OCI-LY3 (cell line): ENCODE data around the gene SLC4A4.

Experiments
- H2AFZ ChIP-seq: fragments of 200-600, 300-600 bp; shearing (Covaris generic); 2 replicates; pipeline ENCODE4 v1.6.0; 2014; ENCODE audit warnings: antibody characterized with exemption, low read depth, low read length
- H3K27ac ChIP-seq: fragments of 200-600, 300-600 bp; sonication (generic); 2 replicates; pipeline ENCODE4 v1.5.1; 2014; ENCODE audit warnings: mild to moderate bottlenecking, low read length, moderate library complexity, mixed read lengths
- H3K27me3 ChIP-seq: fragments of 200-600, 300-600 bp; sonication (generic); 2 replicates; pipeline ENCODE4 v1.6.1; 2014; ENCODE audit warnings: low read depth, low read length, mixed read lengths
- H3K36me3 ChIP-seq: fragments of 200-600, 300-600 bp; sonication (generic); replicated peaks from 2 replicates; pipeline ENCODE3; 2014; ENCODE audit warnings: low read depth, low read length, mixed read lengths
- H3K4me1 ChIP-seq: fragments of 300-600, 200-600 bp; sonication (generic); 2 replicates; pipeline ENCODE4 v1.6.1; 2014; ENCODE audit warnings: low read length, mixed read lengths
- H3K4me2 ChIP-seq: fragments of 200-600, 300-600 bp; sonication (generic); 2 replicates; pipeline ENCODE4 v1.6.1; 2014; ENCODE audit warnings: low read length, mixed read lengths
- H3K4me3 ChIP-seq: fragments of 300-600, 200-600 bp; sonication (generic); 2 replicates; pipeline ENCODE4 v1.5.1; 2014; ENCODE audit warnings: antibody characterized with exemption, mild to moderate bottlenecking, low read length, moderate library complexity
- H3K79me2 ChIP-seq: fragments of 300-600, 200-600 bp; shearing (Covaris generic); 2 replicates; pipeline ENCODE4 v1.6.1; 2014; ENCODE audit warnings: mild to moderate bottlenecking, low read length, mixed read lengths
- H3K9ac ChIP-seq: fragments of 300-600, 200-600 bp; shearing (Covaris generic); 2 replicates; pipeline ENCODE4 v1.6.0; 2014; ENCODE audit warnings: mild to moderate bottlenecking, low read length, moderate library complexity
- H3K9me3 ChIP-seq: fragments of 200-600, 300-600 bp; shearing (Covaris generic); 2 replicates; pipeline ENCODE4 v1.6.1; 2014; ENCODE audit warnings: low read length, mixed read lengths; ENCODE audit not compliant: insufficient read depth
- H4K20me1 ChIP-seq: fragments of 200-600, 300-600 bp; sonication (generic); 2 replicates; pipeline ENCODE4 v1.6.1; 2016; ENCODE audit warnings: low read length, mixed read lengths; ENCODE audit not compliant: insufficient read depth
- EZH2phosphoT487 ChIP-seq: fragments of 200-600 bp; shearing (Covaris generic); IDR thresholded peaks from 2 replicates; pipeline ENCODE4 v1.6.1; 2018; ENCODE audit warnings: antibody characterized with exemption, mixed run types, low read depth
- TF ChIP-seq, protein P1 (sequence below): fragments of 200-600, 300-600 bp; sonication (generic); IDR thresholded peaks from 2 replicates; pipeline ENCODE4 v1.5.1; 2014; ENCODE audit warnings: antibody characterized with exemption, low read length, low read depth

The SLC4A4 gene

DNA sequence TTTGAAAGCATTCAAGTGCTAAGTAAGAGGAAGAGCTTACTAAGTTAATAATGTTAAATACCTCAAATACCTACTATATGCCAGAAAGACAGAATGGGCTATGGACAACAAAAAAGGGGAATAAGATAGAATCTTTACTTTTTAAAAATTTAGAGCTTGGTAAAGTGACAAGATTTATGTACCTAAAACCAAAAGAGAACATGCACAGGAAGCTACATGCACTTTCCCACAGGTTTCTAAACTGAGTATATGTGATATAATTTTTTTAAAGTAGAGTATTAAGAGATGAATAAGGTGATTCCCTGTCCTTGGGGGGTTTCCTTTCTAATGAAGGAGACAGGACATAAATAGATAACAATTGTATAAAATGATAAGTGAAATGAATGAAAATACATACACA is 30.7 kb downstream of the SLC4A4 start:
- TF ChIP-seq, protein P1, sequence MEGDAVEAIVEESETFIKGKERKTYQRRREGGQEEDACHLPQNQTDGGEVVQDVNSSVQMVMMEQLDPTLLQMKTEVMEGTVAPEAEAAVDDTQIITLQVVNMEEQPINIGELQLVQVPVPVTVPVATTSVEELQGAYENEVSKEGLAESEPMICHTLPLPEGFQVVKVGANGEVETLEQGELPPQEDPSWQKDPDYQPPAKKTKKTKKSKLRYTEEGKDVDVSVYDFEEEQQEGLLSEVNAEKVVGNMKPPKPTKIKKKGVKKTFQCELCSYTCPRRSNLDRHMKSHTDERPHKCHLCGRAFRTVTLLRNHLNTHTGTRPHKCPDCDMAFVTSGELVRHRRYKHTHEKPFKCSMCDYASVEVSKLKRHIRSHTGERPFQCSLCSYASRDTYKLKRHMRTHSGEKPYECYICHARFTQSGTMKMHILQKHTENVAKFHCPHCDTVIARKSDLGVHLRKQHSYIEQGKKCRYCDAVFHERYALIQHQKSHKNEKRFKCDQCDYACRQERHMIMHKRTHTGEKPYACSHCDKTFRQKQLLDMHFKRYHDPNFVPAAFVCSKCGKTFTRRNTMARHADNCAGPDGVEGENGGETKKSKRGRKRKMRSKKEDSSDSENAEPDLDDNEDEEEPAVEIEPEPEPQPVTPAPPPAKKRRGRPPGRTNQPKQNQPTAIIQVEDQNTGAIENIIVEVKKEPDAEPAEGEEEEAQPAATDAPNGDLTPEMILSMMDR: no peak
- TF ChIP-seq EZH2phosphoT487: no peak
- Histone ChIP-seq H4K20me1 (no peaks in the 10 kb centered on the region), H3K4me3 (no peak overlapping the region), H2AFZ (no peak overlapping the region), H3K9me3 (no peaks in the 10 kb centered on the region), H3K27ac (no peak overlapping the region), H3K9ac (no peak overlapping the region), H3K4me2 (no peak overlapping the region), H3K27me3 (no peaks in the 10 kb centered on the region), H3K4me1 (no peaks in the 10 kb centered on the region), H3K79me2 (no peaks in the 10 kb centered on the region), H3K36me3 (no peaks in the 10 kb centered on the region)

DNA sequence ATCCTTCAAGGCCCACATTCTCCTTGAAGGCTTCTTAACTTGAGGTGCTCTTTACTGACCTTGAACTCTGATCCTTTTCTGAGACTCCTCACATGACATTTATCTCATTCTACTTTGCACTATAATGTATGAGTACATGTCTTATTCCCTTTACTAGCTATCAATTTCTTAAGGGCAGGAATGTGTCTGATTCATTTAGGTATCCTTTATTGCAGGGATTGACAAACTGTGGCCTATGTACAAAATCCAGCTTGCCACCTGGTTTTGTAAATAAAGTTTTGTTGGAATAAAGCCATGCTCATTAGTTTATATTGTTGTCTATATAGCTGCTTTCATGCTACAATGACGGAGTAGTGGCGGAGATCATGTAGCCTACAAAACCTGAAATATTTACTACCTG is 36.7 kb downstream of the SLC4A4 start:
- Histone ChIP-seq H3K4me1 (no peaks in the 10 kb centered on the region), H3K27ac (no peak overlapping the region), H3K36me3 (no peaks in the 10 kb centered on the region), H4K20me1 (no peaks in the 10 kb centered on the region), H2AFZ (no peak overlapping the region), H3K79me2 (no peaks in the 10 kb centered on the region), H3K4me3 (no peak overlapping the region), H3K4me2 (no peak overlapping the region), H3K9me3 (no peaks in the 10 kb centered on the region), H3K9ac (no peak overlapping the region), H3K27me3 (no peaks in the 10 kb centered on the region)
- TF ChIP-seq EZH2phosphoT487: no peak
- TF ChIP-seq, protein P1: no peak

DNA sequence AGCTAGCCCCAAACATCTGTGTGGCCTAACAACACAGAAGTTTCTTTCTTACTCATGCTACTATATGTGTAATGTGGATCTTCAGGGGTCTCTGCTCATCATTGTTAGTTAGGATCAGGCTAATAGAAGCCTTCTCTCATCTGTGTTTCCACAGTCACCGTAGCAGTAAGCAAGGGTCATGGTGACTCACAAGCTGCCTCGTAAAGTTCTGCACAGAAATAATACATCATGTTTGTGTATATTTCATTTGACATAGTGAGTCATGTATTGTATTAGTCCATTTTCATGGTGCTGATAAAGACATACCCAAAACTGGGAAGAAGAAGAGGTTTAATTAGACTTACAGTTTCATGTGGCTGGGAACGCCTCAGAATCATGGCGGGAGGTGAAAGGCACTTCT is 38.7 kb downstream of the SLC4A4 start:
- peaks cover 6% of the 10 kb centered on the region; the same call in 1 of the 2 replicates for H3K4me1 ChIP-seq
- H3K27me3 ChIP-seq: no peaks in the 10 kb centered on the region
- no peaks in the 10 kb centered on the region for H3K36me3 ChIP-seq
- H3K79me2 ChIP-seq: no peaks in the 10 kb centered on the region
- no peak overlapping the region for H3K27ac ChIP-seq
- no peak overlapping the region for H3K9ac ChIP-seq
- H3K9me3 ChIP-seq: no peaks in the 10 kb centered on the region
- H2AFZ ChIP-seq: no peak overlapping the region
- no peak overlapping the region for H3K4me3 ChIP-seq
- TF ChIP-seq, protein P1: no peak
- no peak for TF ChIP-seq EZH2phosphoT487
- no peaks in the 10 kb centered on the region for H4K20me1 ChIP-seq
- H3K4me2 ChIP-seq: no peak overlapping the region

DNA sequence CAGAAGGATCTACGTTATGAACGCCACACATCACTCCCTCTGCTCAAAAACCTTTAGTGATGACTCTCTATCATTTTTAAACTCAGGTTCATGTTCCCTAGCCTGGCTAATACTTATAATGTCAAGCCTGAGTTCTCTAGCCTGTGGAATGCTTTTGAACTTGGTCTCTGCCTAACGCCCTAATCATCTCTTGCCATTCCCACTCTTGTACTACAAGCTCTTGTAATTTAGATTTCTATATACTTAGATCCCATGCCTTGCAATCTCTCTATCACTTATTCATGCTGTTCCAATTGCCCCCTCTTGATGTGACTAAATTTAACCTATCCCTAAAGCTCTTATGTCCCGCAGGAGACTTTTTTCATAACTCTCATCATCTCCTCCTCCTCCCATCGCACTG is 40.3 kb downstream of the SLC4A4 start:
- Histone ChIP-seq H3K27ac (no peak overlapping the region), H3K27me3 (no peaks in the 10 kb centered on the region), H4K20me1 (no peaks in the 10 kb centered on the region), H3K36me3 (no peaks in the 10 kb centered on the region), H3K9me3 (no peaks in the 10 kb centered on the region), H3K9ac (no peak overlapping the region), H3K4me2 (no peak overlapping the region), H3K79me2 (no peaks in the 10 kb centered on the region), H3K4me3 (no peak overlapping the region), H3K4me1 (peaks cover 6% of the 10 kb centered on the region; the same call in 1 of the 2 replicates), H2AFZ (no peak overlapping the region)
- no peak for TF ChIP-seq EZH2phosphoT487
- TF ChIP-seq, protein P1: no peak
